GM12873 (cell line): ENCODE data around the gene GPRIN3.

Experiments
- CTCF ChIP-seq: IDR thresholded peaks from 2 replicates; pipeline ENCODE4 v1.5.1; 2012; ENCODE audit warnings: low read depth, mild to moderate bottlenecking, moderate library complexity, low read length, control low read depth; ENCODE audit not compliant: insufficient read depth; ENCODE audit errors: missing control alignments

GPRIN3 gene

GRCh38 chr4:89290727-89291516 lies 16.7 kb downstream of the GPRIN3 start:
- TF ChIP-seq CTCF: no peak

GRCh38 chr4:89289312-89289711 lies 18.3 kb downstream of the GPRIN3 start:
- TF ChIP-seq CTCF: no peak

- no peak for TF ChIP-seq CTCF
Measured at GRCh38 chr4:89288430-89288829, 19.2 kb downstream of the GPRIN3 start.

GRCh38 chr4:89287945-89288344 lies 19.7 kb downstream of the GPRIN3 start:
- TF ChIP-seq CTCF: no peak

- TF ChIP-seq CTCF: no peak
Measured at GRCh38 chr4:89285745-89286144, 21.9 kb downstream of the GPRIN3 start.

- TF ChIP-seq CTCF: no peak
Measured at GRCh38 chr4:89284828-89285227, 22.8 kb downstream of the GPRIN3 start.

GRCh38 chr4:89284020-89284424 lies 23.6 kb downstream of the GPRIN3 start:
- TF ChIP-seq CTCF: no peak
